ENCODE measurements around the gene NDUFC2. TPM values are rescaled to one million over a fixed set of nuclear protein-coding genes. Genes with fewer than 3 reads are reported as not detected.
A peak's percentile ranks its signal among the peaks of the same experiment; 100 is the strongest.
"Not testable (repeated sequence)": the region's sequence is repeated elsewhere in the genome, so short reads cannot be mapped to it uniquely, and the experiment has no call there.

NDUFC2 gene
- total RNA-seq, 1 donor from 2014 or later: 236 TPM

GRCh38 chr11:78097666-78098385 lies 18.2 kb upstream of the NDUFC2 start:
- Mint-ChIP-seq H3K36me3 (ENCODE audit: low read depth) (peaks cover 21% of the 10 kb centered on the region), H3K27me3 (ENCODE audit: low read depth) (no peaks in the 10 kb centered on the region), H3K27ac (ENCODE audit: unreplicated experiment) (no peak overlapping the region), H3K4me3 (no peak overlapping the region), H3K9me3 (no peaks in the 10 kb centered on the region), H3K4me1 (peaks cover 8% of the 10 kb centered on the region)
- DNase-seq (ENCODE audit: low read depth, low spot score): no peak
- TF ChIP-seq CTCF (conservative IDR thresholded peaks at IDR 0.05): no peak

GRCh38 chr11:78094250-78094649 lies 14.6 kb upstream of the NDUFC2 start:
- no peaks in the 10 kb centered on the region for H3K9me3 Mint-ChIP-seq
- H3K27ac Mint-ChIP-seq (ENCODE audit: unreplicated experiment): no peak overlapping the region
- no peak overlapping the region for H3K4me3 Mint-ChIP-seq
- H3K27me3 Mint-ChIP-seq (ENCODE audit: low read depth): no peaks in the 10 kb centered on the region
- DNase-seq (ENCODE audit: low read depth, low spot score): no peak
- TF ChIP-seq CTCF (conservative IDR thresholded peaks at IDR 0.05): no peak
- H3K36me3 Mint-ChIP-seq (ENCODE audit: low read depth): peaks cover 14% of the 10 kb centered on the region
- no peaks in the 10 kb centered on the region for H3K4me1 Mint-ChIP-seq

- H3K4me3 Mint-ChIP-seq: peak overlapping the region; percentile 58
- H3K27me3 Mint-ChIP-seq (ENCODE audit: low read depth); H3K9me3 Mint-ChIP-seq; H3K27ac Mint-ChIP-seq (ENCODE audit: unreplicated experiment); H3K4me1 Mint-ChIP-seq; DNase-seq (ENCODE audit: low read depth, low spot score); H3K36me3 Mint-ChIP-seq (ENCODE audit: low read depth): not testable (repeated sequence)
Observed at GRCh38 chr11:78086521-78087074, 6.9 kb upstream of the NDUFC2 start.

- Mint-ChIP-seq H3K27me3 (ENCODE audit: low read depth) (peaks cover 2% of the 10 kb centered on the region), H3K9me3 (no peaks in the 10 kb centered on the region), H3K36me3 (ENCODE audit: low read depth) (peaks cover 2% of the 10 kb centered on the region), H3K4me1 (peaks cover 7% of the 10 kb centered on the region), H3K27ac (ENCODE audit: unreplicated experiment) (no peak overlapping the region), H3K4me3 (no peak overlapping the region)
- no peak for TF ChIP-seq CTCF (conservative IDR thresholded peaks at IDR 0.05)
- no peak for DNase-seq (ENCODE audit: low read depth, low spot score)
Observed at GRCh38 chr11:78085972-78086371, 6.3 kb upstream of the NDUFC2 start.

GRCh38 chr11:78084506-78084905 lies 4.8 kb upstream of the NDUFC2 start:
- peaks cover 15% of the 10 kb centered on the region for H3K4me1 Mint-ChIP-seq
- not testable (repeated sequence) for H3K4me3 Mint-ChIP-seq; DNase-seq (ENCODE audit: low read depth, low spot score); H3K27ac Mint-ChIP-seq (ENCODE audit: unreplicated experiment); H3K36me3 Mint-ChIP-seq (ENCODE audit: low read depth); H3K27me3 Mint-ChIP-seq (ENCODE audit: low read depth); H3K9me3 Mint-ChIP-seq

GRCh38 chr11:78083021-78083420 lies 3.4 kb upstream of the NDUFC2 start:
- no peak for TF ChIP-seq CTCF (conservative IDR thresholded peaks at IDR 0.05)
- peak overlapping the region; percentile 44 for H3K27ac Mint-ChIP-seq (ENCODE audit: unreplicated experiment)
- H3K9me3 Mint-ChIP-seq: no peaks in the 10 kb centered on the region
- DNase-seq (ENCODE audit: low read depth, low spot score): no peak
- no peaks in the 10 kb centered on the region for H3K36me3 Mint-ChIP-seq (ENCODE audit: low read depth)
- H3K27me3 Mint-ChIP-seq (ENCODE audit: low read depth): peaks cover 2% of the 10 kb centered on the region
- peaks cover 25% of the 10 kb centered on the region for H3K4me1 Mint-ChIP-seq
- peak overlapping the region; percentile 49 for H3K4me3 Mint-ChIP-seq

Data from neural crest cell (in vitro differentiated cells).